Activated CD4-positive, alpha-beta T cell treated with anti-CD3 and anti-CD28 coated beads, Interleukin-2, amount 50 U/mL, for 16 hours (primary cell): Measurements from ENCODE around the gene POMP.
A peak's percentile ranks its signal among the peaks of the same experiment; 100 is the strongest.
"Not testable (repeated sequence)": the region's sequence is repeated elsewhere in the genome, so short reads cannot be mapped to it uniquely, and the experiment has no call there.

Experiments
- DNase-seq: peaks from one replicate; pipeline ENCODE4 v3.0.0-alpha.2; 2020

POMP gene

GRCh38 chr13:28638756-28639155, 20.2 kb upstream of the POMP start:
- no peak for DNase-seq

- no peak for DNase-seq
These were observed 17.9 kb upstream of the POMP start for GRCh38 chr13:28640861-28641599.

GRCh38 chr13:28641600-28641926, 17.4 kb upstream of the POMP start:
- no peak for DNase-seq

- peak; percentile 43 for DNase-seq
These were observed 8.6 kb upstream of the POMP start for GRCh38 chr13:28650284-28650683.

GRCh38 chr13:28651810-28652401, 7.0 kb upstream of the POMP start:
- no peak for DNase-seq

GRCh38 chr13:28653111-28653510, 5.8 kb upstream of the POMP start:
- no peak for DNase-seq

- DNase-seq, result no peak
These were observed 4.7 kb upstream of the POMP start for GRCh38 chr13:28654276-28654675.

GRCh38 chr13:28655561-28655960, 3.4 kb upstream of the POMP start:
- DNase-seq, result no peak

GRCh38 chr13:28657784-28658538, 969 bp upstream of the POMP start:
- no peak for DNase-seq

- no peak for DNase-seq
These were observed 463 bp upstream of the POMP start for GRCh38 chr13:28658539-28658795.

- DNase-seq, result peak; percentile 71
These were observed 666 bp downstream of the POMP start for GRCh38 chr13:28659621-28659970.

- DNase-seq, result no peak
These were observed 8.1 kb downstream of the POMP start for GRCh38 chr13:28666897-28667488.

- no peak for DNase-seq
These were observed 12.3 kb downstream of the POMP start for GRCh38 chr13:28671126-28671792.

- no peak for DNase-seq
These were observed 19.9 kb downstream of the POMP start for GRCh38 chr13:28678809-28679208.

- DNase-seq, result no peak
These were observed 20.7 kb downstream of the POMP start for GRCh38 chr13:28679628-28680027.

- DNase-seq, result no peak
These were observed 21.6 kb downstream of the POMP start for GRCh38 chr13:28680541-28680940.

- not testable (repeated sequence) for DNase-seq
These were observed 24.2 kb downstream of the POMP start for GRCh38 chr13:28683169-28683568.

- no peak for DNase-seq
These were observed 25.3 kb downstream of the POMP start for GRCh38 chr13:28684257-28684656.

- no peak for DNase-seq
These were observed 26.2 kb downstream of the POMP start for GRCh38 chr13:28685114-28685513.

GRCh38 chr13:28685892-28686291, 27.0 kb downstream of the POMP start:
- DNase-seq, result no peak

- not testable (repeated sequence) for DNase-seq
These were observed 34.9 kb downstream of the POMP start for GRCh38 chr13:28693605-28694491.

GRCh38 chr13:28697441-28697840, 38.5 kb downstream of the POMP start:
- DNase-seq, result no peak

GRCh38 chr13:28699246-28699645, 40.3 kb downstream of the POMP start:
- DNase-seq, result no peak
